Astrocyte of the spinal cord (primary cell): ENCODE results near the gene CEP170.
A peak's percentile ranks its signal among the peaks of the same experiment; 100 is the strongest.
"Not testable (repeated sequence)": the region's sequence is repeated elsewhere in the genome, so short reads cannot be mapped to it uniquely, and the experiment has no call there.

Experiments
- DNase-seq: peaks from one replicate; pipeline ENCODE4 v3.0.0; 2011; ENCODE audit warnings: low read depth, low spot score
- H3K4me3 ChIP-seq: 2 replicates; pipeline ENCODE4 v1.5.1; 2011; ENCODE audit warnings: low read depth, mild to moderate bottlenecking, low read length, moderate library complexity
- in situ Hi-C: cut with HindIII; loops from 2 replicates; pipeline ENCODE4 v1.10.0; 2017; ENCODE audit warnings: low sequenced_read_pairs
- TF ChIP-seq, protein P1 (sequence below): IDR thresholded peaks from 2 replicates; pipeline ENCODE4 v1.5.1; 2012; ENCODE audit warnings: low read depth, mild to moderate bottlenecking, low read length, inconsistent platforms

Gene CEP170

GRCh38 chr1:243213045-243213787 is 41.9 kb downstream of the CEP170 start:
- in situ Hi-C loops, result no loop called here
- DNase-seq, result peak; percentile 61
- H3K4me3 ChIP-seq, result no peak overlapping the region
- TF ChIP-seq, protein P1, sequence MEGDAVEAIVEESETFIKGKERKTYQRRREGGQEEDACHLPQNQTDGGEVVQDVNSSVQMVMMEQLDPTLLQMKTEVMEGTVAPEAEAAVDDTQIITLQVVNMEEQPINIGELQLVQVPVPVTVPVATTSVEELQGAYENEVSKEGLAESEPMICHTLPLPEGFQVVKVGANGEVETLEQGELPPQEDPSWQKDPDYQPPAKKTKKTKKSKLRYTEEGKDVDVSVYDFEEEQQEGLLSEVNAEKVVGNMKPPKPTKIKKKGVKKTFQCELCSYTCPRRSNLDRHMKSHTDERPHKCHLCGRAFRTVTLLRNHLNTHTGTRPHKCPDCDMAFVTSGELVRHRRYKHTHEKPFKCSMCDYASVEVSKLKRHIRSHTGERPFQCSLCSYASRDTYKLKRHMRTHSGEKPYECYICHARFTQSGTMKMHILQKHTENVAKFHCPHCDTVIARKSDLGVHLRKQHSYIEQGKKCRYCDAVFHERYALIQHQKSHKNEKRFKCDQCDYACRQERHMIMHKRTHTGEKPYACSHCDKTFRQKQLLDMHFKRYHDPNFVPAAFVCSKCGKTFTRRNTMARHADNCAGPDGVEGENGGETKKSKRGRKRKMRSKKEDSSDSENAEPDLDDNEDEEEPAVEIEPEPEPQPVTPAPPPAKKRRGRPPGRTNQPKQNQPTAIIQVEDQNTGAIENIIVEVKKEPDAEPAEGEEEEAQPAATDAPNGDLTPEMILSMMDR, result no peak

- in situ Hi-C loops, H3K4me3 ChIP-seq: not testable (repeated sequence)
- peak; percentile 31 for DNase-seq
Observed at GRCh38 chr1:243211984-243212383, 43.1 kb downstream of the CEP170 start.

DNA sequence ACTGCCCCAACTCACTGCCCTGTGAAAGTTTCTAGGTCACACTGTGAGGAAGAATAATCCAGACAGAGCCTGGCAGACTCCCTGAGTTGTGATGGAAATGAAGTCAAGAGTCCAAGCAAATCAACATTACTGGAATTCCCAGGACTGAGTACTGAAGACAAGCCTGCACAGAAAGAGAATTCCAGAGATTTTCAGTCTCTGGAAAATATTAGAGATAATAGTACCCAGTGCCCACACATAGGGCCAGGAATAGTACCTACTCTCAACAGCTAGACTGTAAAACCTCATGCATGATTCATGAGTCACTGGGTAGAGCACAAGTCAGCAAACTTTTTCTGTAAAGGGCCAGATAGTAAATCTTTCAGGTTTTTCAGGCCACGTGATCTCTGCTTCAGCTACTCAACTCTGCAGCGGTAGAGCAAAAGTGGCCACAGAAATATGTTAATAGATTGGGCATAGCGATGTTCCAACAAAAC is 50.0 kb downstream of the CEP170 start:
- in situ Hi-C loops, H3K4me3 ChIP-seq: not testable (repeated sequence)
- peak; percentile 65 for DNase-seq

DNA sequence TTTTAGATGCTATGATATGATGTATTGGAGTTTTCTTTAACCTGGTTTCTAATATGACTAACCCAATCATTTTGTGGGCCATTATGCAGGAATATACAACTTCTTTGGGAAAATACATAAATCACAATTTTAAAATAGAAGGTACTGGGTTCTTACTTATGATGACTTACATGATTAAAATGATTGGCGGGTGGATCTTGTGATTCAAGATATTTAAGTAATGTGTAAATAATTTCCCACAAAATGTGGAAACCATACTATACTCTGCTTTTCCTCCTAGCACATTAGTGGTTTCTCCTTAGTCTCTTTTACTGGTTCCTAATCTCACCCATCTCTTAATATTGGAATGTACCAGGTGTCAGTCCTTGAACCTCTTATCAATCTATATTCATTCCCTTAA is 50.7 kb downstream of the CEP170 start:
- DNase-seq, H3K4me3 ChIP-seq, in situ Hi-C loops: not testable (repeated sequence)

DNA sequence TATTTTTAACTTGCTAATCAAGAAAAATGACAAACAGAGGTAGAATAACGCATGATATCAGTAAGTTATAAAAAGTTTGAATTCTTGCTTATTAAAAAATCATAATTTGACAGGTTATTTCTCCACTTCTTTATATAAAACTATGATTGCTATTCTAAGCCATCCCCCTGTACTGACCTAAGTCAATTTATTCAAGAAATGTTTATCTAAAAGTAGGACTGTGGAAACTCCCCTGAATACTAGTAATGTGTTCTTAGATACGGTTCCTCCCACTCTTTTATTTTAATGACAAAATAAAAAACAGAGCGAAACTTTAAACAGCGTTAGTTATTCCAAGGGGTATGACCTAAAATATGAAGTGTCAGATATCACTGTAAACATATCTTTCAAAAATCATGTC is 51.9 kb downstream of the CEP170 start:
- DNase-seq, in situ Hi-C loops, H3K4me3 ChIP-seq: not testable (repeated sequence)

- DNase-seq, in situ Hi-C loops, H3K4me3 ChIP-seq: not testable (repeated sequence)
Observed at GRCh38 chr1:243201316-243201715, 53.8 kb downstream of the CEP170 start.

DNA sequence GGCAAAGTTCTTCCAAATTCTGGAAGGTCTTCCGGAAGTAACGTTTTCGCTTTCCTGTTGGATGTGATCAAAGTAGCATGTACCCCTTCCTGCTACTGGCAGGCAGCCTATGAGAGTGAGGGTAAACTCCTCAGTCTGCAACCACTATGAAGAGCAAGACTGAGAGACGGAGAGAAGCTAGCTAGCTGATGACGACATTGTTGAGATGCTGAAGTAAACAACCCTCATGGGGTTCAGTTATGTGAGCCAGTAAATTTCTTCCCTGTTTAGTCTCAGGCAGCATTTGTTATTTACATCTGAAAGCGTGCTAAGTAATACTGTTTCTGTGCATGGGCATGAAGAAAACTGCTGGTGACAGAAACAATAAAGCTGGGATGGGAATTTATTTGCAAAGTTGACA is 57.6 kb downstream of the CEP170 start:
- in situ Hi-C loops, H3K4me3 ChIP-seq, DNase-seq: not testable (repeated sequence)

DNA sequence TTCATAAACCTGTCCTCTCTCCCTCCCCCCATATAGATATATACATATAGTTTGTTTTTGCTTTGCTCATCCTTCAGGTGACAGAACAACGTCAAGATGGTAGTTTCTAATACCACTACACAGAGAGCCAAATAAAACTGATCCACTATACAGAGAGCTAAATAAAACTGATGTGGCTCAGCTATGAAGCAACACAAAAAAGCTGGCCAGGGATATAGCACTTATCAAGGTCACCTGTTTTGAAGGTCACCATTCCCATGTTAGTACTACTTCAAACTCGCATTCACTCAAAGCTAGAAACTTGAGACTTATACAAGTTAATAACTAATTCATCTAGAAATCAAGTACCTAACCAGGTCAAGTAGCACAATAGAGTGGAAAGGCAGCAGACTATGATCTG is 61.8 kb downstream of the CEP170 start:
- in situ Hi-C loops, DNase-seq, H3K4me3 ChIP-seq: not testable (repeated sequence)

- in situ Hi-C loops, DNase-seq, H3K4me3 ChIP-seq: not testable (repeated sequence)
Observed at GRCh38 chr1:243186201-243186995, 68.7 kb downstream of the CEP170 start.

DNA sequence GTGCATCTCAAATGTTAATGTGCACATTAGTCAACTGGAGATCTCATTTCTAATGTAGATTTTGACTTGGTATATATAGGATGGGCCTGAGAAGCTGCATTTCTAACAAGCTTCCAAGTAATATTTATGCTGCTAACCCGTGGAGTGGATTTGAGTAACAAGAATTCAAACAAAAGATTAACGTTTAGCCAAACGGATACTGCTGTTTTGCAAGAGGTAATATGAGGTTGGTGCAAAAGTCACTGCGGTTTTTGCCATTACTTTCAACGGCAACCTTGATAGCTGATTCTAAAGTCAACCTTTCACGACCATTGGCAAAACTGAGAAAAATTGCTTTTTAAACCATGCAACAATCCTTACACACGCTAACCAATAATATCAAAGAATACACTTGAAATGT is 70.3 kb downstream of the CEP170 start:
- in situ Hi-C loops, H3K4me3 ChIP-seq, DNase-seq: not testable (repeated sequence)

GRCh38 chr1:243183661-243184060 is 71.4 kb downstream of the CEP170 start:
- DNase-seq, H3K4me3 ChIP-seq, in situ Hi-C loops: not testable (repeated sequence)

- in situ Hi-C loops, DNase-seq, H3K4me3 ChIP-seq: not testable (repeated sequence)
Observed at GRCh38 chr1:243183176-243183575, 71.9 kb downstream of the CEP170 start.
